Calu3 (cell line): ENCODE measurements around the gene ACSL1. TPM values are rescaled to one million over a fixed set of nuclear protein-coding genes. Genes with fewer than 3 reads are reported as not detected.

Source experiments
- BruUV-seq: library from RNA; stranded (reverse); fragments of 400-500 nt; replicated peaks from 2 replicates; lab custom pipeline; 2021; lab: Mats Ljungman, UMichigan
- CTCF ChIA-PET: fragments of 300-600 bp; sonication (Branson Sonifier 250); formaldehyde crosslinking; loops from one replicate; lab custom pipeline; 2022; ENCODE audit warnings: antibody characterized with exemption; lab: Charles Lee
- DNase-seq: peaks from one replicate; pipeline ENCODE4 v3.0.0; 2022
- H3K27ac Mint-ChIP-seq: one replicate; pipeline ENCODE4 v1.8.0; 2022; ENCODE audit warnings: mixed read lengths; ENCODE audit not compliant: unreplicated experiment
- H3K27me3 Mint-ChIP-seq: one replicate; pipeline ENCODE4 v1.8.0; 2022; ENCODE audit warnings: mixed read lengths; ENCODE audit not compliant: unreplicated experiment
- H3K36me3 Mint-ChIP-seq: one replicate; pipeline ENCODE4 v1.8.0; 2022; ENCODE audit warnings: mild to moderate bottlenecking, moderate library complexity, mixed read lengths; ENCODE audit not compliant: insufficient read depth, unreplicated experiment
- H3K4me1 Mint-ChIP-seq: one replicate; pipeline ENCODE4 v1.8.0; 2022; ENCODE audit warnings: mild to moderate bottlenecking, low read depth, mixed read lengths; ENCODE audit not compliant: unreplicated experiment
- H3K4me3 Mint-ChIP-seq: one replicate; pipeline ENCODE4 v1.8.0; 2022; ENCODE audit warnings: mild to moderate bottlenecking, low read depth, moderate library complexity, mixed read lengths; ENCODE audit not compliant: unreplicated experiment
- H3K9me3 Mint-ChIP-seq: one replicate; pipeline ENCODE4 v1.8.0; 2022; ENCODE audit warnings: low read depth, mixed read lengths; ENCODE audit not compliant: unreplicated experiment
- CTCF ChIP-seq: fragments of 200-600 bp; IDR thresholded peaks from one replicate; pipeline ENCODE4 v1.8.0; 2022; ENCODE audit warnings: antibody characterized with exemption; ENCODE audit not compliant: unreplicated experiment
- intact Hi-C: fragments of 100-400 bp; cut with micrococcal nuclease; formaldehyde crosslinking; loops from one replicate; pipeline ENCODE4 v1.10.0; 2022; ENCODE audit not compliant: unreplicated experiment
- total RNA-seq: library from RNA; stranded (reverse); gene quantifications from 2 replicates; pipeline ENCODE4 v1.2.3, GENCODE V29; 2022

Gene ACSL1
- total RNA-seq, 1 experiment from 2014 or later, result 31.9 TPM

DNA sequence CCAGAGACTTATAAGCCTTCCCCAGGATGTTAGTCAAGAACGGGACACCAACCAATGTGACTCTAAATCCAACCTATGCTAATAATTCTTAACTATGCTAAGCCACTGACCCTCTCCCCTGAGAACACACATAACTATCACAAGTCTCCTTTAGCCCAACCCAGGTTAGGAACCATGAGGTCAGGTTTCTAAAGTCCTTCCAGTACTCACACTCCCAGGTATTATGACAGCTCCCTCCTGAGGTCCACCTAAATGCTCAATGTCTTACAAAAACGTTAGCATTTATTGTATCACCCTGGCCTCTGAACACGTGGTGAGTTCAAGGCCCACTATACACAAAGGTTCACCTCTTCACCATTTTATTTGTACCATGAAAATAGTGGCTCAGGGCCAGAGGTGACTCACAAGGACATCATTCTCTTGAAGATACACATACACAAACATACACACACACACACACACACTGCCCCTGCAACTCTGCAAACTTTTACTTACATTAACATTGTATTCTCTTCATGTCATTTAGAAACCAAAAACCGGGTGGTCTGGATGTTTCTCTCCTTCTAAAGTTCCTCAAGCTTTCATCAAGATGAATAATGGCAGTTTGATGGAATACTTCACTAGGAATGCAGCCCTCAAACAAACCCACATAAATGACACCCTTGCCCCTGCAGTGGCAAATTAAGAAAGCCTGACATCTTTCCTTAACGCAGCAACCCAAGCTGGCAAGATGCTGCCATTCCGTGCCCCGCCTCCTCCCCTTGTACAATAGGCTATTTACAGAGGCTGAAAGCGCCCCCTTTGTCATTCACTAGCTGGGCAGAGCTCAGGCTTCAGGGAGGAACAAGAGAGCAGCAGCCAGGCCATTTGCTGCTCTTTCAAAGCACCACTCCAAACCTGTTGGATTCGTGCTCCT lies 17.7 kb downstream of the ACSL1 start:
- DNase-seq, result no peak
- Mint-ChIP-seq H3K4me1 (peaks cover 47% of the 10 kb centered on the region), H3K4me3 (no peak overlapping the region), H3K36me3 (peaks cover 5% of the 10 kb centered on the region), H3K27me3 (no peaks in the 10 kb centered on the region), H3K27ac (no peak overlapping the region), H3K9me3 (no peaks in the 10 kb centered on the region)
- intact Hi-C loops, result no loop called here
- BruUV-seq, result no TSS peak
- CTCF ChIA-PET, result interaction anchor here (0.6 kb wide), 1 partner anchor 62 kb away, joined by 4 read pairs; no protein-coding TSS in a partner anchor
- TF ChIP-seq CTCF, result no peak

GRCh38 chr4:184807256-184807655 lies 18.5 kb downstream of the ACSL1 start:
- intact Hi-C loops, result no loop called here
- peaks cover 39% of the 10 kb centered on the region for H3K4me1 Mint-ChIP-seq
- H3K9me3 Mint-ChIP-seq, result no peaks in the 10 kb centered on the region
- H3K36me3 Mint-ChIP-seq, result peaks cover 7% of the 10 kb centered on the region
- H3K27me3 Mint-ChIP-seq, result no peaks in the 10 kb centered on the region
- H3K27ac Mint-ChIP-seq, result no peak overlapping the region
- BruUV-seq, result no TSS peak
- no peak for DNase-seq
- no peak overlapping the region for H3K4me3 Mint-ChIP-seq
- CTCF ChIA-PET, result no interaction called here
- TF ChIP-seq CTCF, result no peak

DNA sequence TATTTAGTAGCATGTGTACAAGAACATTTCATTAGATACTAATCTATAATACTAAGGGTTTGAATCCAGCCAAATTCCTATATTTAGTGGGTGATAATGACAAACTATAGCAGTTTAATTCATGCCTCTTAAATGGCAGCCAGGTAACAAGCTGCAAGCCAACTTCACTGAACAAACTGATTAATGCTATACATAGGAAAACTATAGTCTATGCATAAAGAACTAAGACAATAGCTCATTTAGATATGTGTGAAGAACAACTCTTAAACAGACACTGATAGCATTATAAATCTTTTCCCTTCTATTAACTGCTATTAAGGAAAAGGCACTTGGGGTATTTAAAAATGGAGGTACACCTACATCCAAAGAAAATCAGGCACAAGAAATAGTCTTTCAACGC lies 19.1 kb downstream of the ACSL1 start:
- no TSS peak for BruUV-seq
- CTCF ChIA-PET, result no interaction called here
- Mint-ChIP-seq H3K27me3 (no peaks in the 10 kb centered on the region), H3K9me3 (no peaks in the 10 kb centered on the region), H3K27ac (no peak overlapping the region), H3K4me3 (no peak overlapping the region), H3K36me3 (peaks cover 10% of the 10 kb centered on the region), H3K4me1 (peaks cover 34% of the 10 kb centered on the region)
- no peak for DNase-seq
- intact Hi-C loops, result no loop called here
- TF ChIP-seq CTCF, result no peak

DNA sequence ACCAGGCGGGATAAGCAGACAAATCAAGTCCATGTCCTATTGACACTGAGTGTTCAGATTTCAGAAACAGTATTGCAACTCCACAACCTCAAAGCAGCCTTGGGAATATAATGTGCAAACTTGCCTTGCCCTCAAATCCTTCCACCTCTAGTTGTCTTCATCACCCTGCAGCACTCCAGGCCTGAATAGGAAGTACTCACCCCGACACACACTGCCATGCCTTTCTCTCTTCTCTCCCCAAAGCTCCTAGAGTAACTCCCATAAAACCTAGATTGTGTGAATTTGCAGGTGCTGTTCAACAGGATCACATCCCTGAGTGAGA lies 19.6 kb downstream of the ACSL1 start:
- intact Hi-C loops, result no loop called here
- Mint-ChIP-seq H3K27me3 (no peaks in the 10 kb centered on the region), H3K9me3 (no peaks in the 10 kb centered on the region), H3K4me3 (peak overlapping the region; percentile 56), H3K36me3 (peaks cover 10% of the 10 kb centered on the region), H3K4me1 (peaks cover 34% of the 10 kb centered on the region), H3K27ac (no peak overlapping the region)
- TF ChIP-seq CTCF, result no peak
- no peak for DNase-seq
- no TSS peak for BruUV-seq
- CTCF ChIA-PET, result no interaction called here
